H4 (cell line): ENCODE measurements around the gene C6orf52. TPM values are rescaled to one million over a fixed set of nuclear protein-coding genes. Genes with fewer than 3 reads are reported as not detected.
"Not testable (repeated sequence)": the region's sequence is repeated elsewhere in the genome, so short reads cannot be mapped to it uniquely, and the experiment has no call there.

Experiments
- DNase-seq: peaks from one replicate; pipeline ENCODE4 v3.0.0-alpha.2; 2015; ENCODE audit warnings: low spot score
- total RNA-seq: library from RNA; depleted of rRNA; stranded (reverse); fragments of >200 nt; shearing (Covaris generic); gene quantifications from 2 replicates; pipeline ENCODE4 v1.2.3, GENCODE V29; 2014; rRNA removed

C6orf52 gene
- 5.0 TPM in 1 of 2 replicates, not detected in the other for total RNA-seq

- DNase-seq = peak; percentile 90
These were observed at the start of gene C6orf52, which contains the start of gene PAK1IP1 for GRCh38 chr6:10694302-10695085. C6orf52 (minus strand) TSS chr6:10694616; CDS start chr6:10687550, 7,066 bp downstream. PAK1IP1 (plus strand) TSS chr6:10694972; CDS start chr6:10694986, 14 bp downstream.

GRCh38 chr6:10743515-10743914 lies 49.1 kb upstream of the C6orf52 start:
- no peak for DNase-seq

- no peak for DNase-seq
These were observed 47.8 kb upstream of the C6orf52 start for GRCh38 chr6:10742251-10742650.

- not testable (repeated sequence) for DNase-seq
These were observed 47.2 kb upstream of the C6orf52 start for GRCh38 chr6:10741643-10742042.

- DNase-seq = no peak
These were observed 45.6 kb upstream of the C6orf52 start for GRCh38 chr6:10740061-10740460.

GRCh38 chr6:10736731-10737130 lies 42.3 kb upstream of the C6orf52 start:
- no peak for DNase-seq

GRCh38 chr6:10733863-10734262 lies 39.4 kb upstream of the C6orf52 start:
- no peak for DNase-seq

GRCh38 chr6:10733151-10733715 lies 38.8 kb upstream of the C6orf52 start:
- DNase-seq = no peak

GRCh38 chr6:10730254-10730653 lies 35.8 kb upstream of the C6orf52 start:
- DNase-seq = no peak

GRCh38 chr6:10725716-10726115 lies 31.3 kb upstream of the C6orf52 start:
- DNase-seq = no peak

- DNase-seq = no peak
These were observed 30.6 kb upstream of the C6orf52 start for GRCh38 chr6:10725044-10725443.

- no peak for DNase-seq
These were observed 29.1 kb upstream of the C6orf52 start for GRCh38 chr6:10723567-10723881.

- DNase-seq = peak; percentile 95
These were observed 28.6 kb upstream of the C6orf52 start, which contains the start of gene TMEM14C for GRCh38 chr6:10722820-10723566. TMEM14C (plus strand) TSS chr6:10723070; CDS start chr6:10724614, 1,544 bp downstream.

- no peak for DNase-seq
These were observed 28.1 kb upstream of the C6orf52 start for GRCh38 chr6:10722570-10722819.

GRCh38 chr6:10721850-10722569 lies 27.6 kb upstream of the C6orf52 start:
- DNase-seq = no peak

GRCh38 chr6:10720960-10721849 lies 26.8 kb upstream of the C6orf52 start:
- DNase-seq = not testable (repeated sequence)

- no peak for DNase-seq
These were observed 26.0 kb upstream of the C6orf52 start for GRCh38 chr6:10720265-10720959.

GRCh38 chr6:10719964-10720264 lies 25.5 kb upstream of the C6orf52 start:
- no peak for DNase-seq

- no peak for DNase-seq
These were observed 25.0 kb upstream of the C6orf52 start for GRCh38 chr6:10719296-10719963.

GRCh38 chr6:10713962-10714361 lies 19.5 kb upstream of the C6orf52 start:
- DNase-seq = no peak
